ENCODE results near the gene ALPK1. TPM values are rescaled to one million over a fixed set of nuclear protein-coding genes. Genes with fewer than 3 reads are reported as not detected.

Gene ALPK1
- total RNA-seq, 1 experiment from 2014 or later = 21.3 TPM

DNA sequence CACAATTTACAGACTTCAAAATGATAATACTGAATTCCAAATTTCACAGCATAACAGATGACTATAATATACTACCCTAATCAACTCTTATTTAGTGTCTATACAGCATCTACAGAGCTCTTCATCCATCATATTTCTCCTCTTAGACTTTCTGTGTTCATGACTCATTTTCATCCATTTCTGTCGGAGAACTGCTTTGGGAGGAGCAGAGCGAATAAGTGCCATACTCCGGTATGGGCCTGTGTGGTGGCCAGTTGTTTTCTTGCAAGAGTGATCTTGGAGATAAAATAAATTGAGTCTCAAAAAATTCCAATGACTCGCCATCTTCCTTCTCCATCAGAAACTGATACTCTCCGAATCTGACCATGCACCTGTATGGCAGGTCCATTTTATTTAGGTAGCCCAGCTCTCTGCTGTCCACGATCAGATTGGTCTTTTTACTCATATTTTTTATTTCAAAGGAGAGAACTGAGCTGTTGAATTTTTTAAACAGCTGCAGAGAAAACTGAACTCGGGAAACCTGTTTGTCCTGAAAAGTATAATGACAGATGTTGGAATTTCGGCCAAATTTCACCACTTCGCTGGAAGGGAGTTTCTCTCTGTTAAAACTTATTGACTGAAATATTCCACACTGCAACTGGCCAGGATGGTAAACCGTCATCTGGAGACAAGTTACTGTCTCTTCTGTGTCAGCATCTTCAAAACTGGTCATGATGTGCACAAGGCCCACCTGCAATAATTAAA lies 19.3 kb upstream of the ALPK1 start:
- H3K9ac ChIP-seq (ENCODE audit: low read length) = no peak overlapping the region
- no peaks in the 10 kb centered on the region for H3K27me3 ChIP-seq (ENCODE audit: insufficient read depth, low read length)
- H3K27ac ChIP-seq (ENCODE audit: low read depth, low read length) = no peak overlapping the region
- ChIA-PET CTCF (no interaction called here), POLR2A (no interaction called here), RAD21 (ENCODE audit: low non-redundant PET in 1 of 2, low total read pairs in 2 of 2, uncharacterized antibody in 2 of 2, unreplicated experiment in 2 of 2) (no interaction called here)
- peaks cover 0 to 22% of the 10 kb centered on the region in 2 experiments; a peak in 2 of 4 replicates for H3K36me3 ChIP-seq (ENCODE audit: control insufficient read depth in 1 of 2, insufficient read depth in 2 of 2, low read length in 2 of 2)
- TF ChIP-seq, protein P1, sequence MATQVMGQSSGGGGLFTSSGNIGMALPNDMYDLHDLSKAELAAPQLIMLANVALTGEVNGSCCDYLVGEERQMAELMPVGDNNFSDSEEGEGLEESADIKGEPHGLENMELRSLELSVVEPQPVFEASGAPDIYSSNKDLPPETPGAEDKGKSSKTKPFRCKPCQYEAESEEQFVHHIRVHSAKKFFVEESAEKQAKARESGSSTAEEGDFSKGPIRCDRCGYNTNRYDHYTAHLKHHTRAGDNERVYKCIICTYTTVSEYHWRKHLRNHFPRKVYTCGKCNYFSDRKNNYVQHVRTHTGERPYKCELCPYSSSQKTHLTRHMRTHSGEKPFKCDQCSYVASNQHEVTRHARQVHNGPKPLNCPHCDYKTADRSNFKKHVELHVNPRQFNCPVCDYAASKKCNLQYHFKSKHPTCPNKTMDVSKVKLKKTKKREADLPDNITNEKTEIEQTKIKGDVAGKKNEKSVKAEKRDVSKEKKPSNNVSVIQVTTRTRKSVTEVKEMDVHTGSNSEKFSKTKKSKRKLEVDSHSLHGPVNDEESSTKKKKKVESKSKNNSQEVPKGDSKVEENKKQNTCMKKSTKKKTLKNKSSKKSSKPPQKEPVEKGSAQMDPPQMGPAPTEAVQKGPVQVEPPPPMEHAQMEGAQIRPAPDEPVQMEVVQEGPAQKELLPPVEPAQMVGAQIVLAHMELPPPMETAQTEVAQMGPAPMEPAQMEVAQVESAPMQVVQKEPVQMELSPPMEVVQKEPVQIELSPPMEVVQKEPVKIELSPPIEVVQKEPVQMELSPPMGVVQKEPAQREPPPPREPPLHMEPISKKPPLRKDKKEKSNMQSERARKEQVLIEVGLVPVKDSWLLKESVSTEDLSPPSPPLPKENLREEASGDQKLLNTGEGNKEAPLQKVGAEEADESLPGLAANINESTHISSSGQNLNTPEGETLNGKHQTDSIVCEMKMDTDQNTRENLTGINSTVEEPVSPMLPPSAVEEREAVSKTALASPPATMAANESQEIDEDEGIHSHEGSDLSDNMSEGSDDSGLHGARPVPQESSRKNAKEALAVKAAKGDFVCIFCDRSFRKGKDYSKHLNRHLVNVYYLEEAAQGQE (IDR thresholded peaks at IDR 0.05; ENCODE audit: low read depth) = no peak
- no peak for TF ChIP-seq CBX3 (IDR thresholded peaks at IDR 0.05; ENCODE audit: low read depth)
- no peak for TF ChIP-seq YY1 (IDR thresholded peaks at IDR 0.05; ENCODE audit: extremely low read depth, insufficient replicate concordance, low read depth, low read length)
- no peak for TF ChIP-seq SP1 (IDR thresholded peaks at IDR 0.05; ENCODE audit: low read depth)
- TF ChIP-seq, protein P2, sequence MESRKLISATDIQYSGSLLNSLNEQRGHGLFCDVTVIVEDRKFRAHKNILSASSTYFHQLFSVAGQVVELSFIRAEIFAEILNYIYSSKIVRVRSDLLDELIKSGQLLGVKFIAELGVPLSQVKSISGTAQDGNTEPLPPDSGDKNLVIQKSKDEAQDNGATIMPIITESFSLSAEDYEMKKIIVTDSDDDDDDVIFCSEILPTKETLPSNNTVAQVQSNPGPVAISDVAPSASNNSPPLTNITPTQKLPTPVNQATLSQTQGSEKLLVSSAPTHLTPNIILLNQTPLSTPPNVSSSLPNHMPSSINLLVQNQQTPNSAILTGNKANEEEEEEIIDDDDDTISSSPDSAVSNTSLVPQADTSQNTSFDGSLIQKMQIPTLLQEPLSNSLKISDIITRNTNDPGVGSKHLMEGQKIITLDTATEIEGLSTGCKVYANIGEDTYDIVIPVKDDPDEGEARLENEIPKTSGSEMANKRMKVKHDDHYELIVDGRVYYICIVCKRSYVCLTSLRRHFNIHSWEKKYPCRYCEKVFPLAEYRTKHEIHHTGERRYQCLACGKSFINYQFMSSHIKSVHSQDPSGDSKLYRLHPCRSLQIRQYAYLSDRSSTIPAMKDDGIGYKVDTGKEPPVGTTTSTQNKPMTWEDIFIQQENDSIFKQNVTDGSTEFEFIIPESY (IDR thresholded peaks at IDR 0.05; ENCODE audit: extremely low read depth, insufficient replicate concordance, low read length) = no peak
- TF ChIP-seq EZH2phosphoT487 (IDR thresholded peaks at IDR 0.05; ENCODE audit: borderline replicate concordance) = no peak
- TF ChIP-seq POLR2AphosphoS5 (IDR thresholded peaks at IDR 0.05; ENCODE audit: low read depth, low read length) = no peak
- no peak for TF ChIP-seq ZFX (IDR thresholded peaks at IDR 0.05)
- no peak for TF ChIP-seq CEBPB (IDR thresholded peaks at IDR 0.05; ENCODE audit: low read depth)
- no peak for TF ChIP-seq SIN3A (IDR thresholded peaks at IDR 0.05; ENCODE audit: low read depth)
- TF ChIP-seq JUND (IDR thresholded peaks at IDR 0.05) = no peak
- TF ChIP-seq RAD21 (IDR thresholded peaks at IDR 0.05; ENCODE audit: low read depth) = no peak
- H3K79me2 ChIP-seq (ENCODE audit: insufficient read depth, low read length) = peaks cover 86% of the 10 kb centered on the region
- H3K4me2 ChIP-seq (ENCODE audit: low read length) = no peak overlapping the region
- H3K4me1 ChIP-seq (ENCODE audit: control insufficient read depth in 1 of 2, insufficient read depth in 2 of 2, low read length in 2 of 2) = peaks cover 7 to 14% of the 10 kb centered on the region in 2 experiments; a peak in 3 of 4 replicates
- H3K4me3 ChIP-seq (replicated peaks in 1 of 2; ENCODE audit: low read depth in 1 of 2, low read length in 2 of 2) = no peak overlapping the region
- no peak for DNase-seq (ENCODE audit: low read depth, low spot score)
- no peak overlapping the region for H2AFZ ChIP-seq (ENCODE audit: low read depth, low read length, poor library complexity, severe bottlenecking)
- no peaks in the 10 kb centered on the region for H3K9me3 ChIP-seq (ENCODE audit: control insufficient read depth in 1 of 2, insufficient read depth in 1 of 2, low read depth in 1 of 2, low read length in 2 of 2)
- ATAC-seq = no peak
- BruUV-seq (replicated peaks) = no TSS peak
- no peaks in the 10 kb centered on the region; the same call in 1 of the 2 replicates for H4K20me1 ChIP-seq (ENCODE audit: insufficient read depth)
- intact Hi-C loops (cut with micrococcal nuclease) = no loop called here
- no peaks in the 10 kb centered on the region for H3K9me2 ChIP-seq (ENCODE audit: insufficient read depth)
